GM12864 (cell line): Measurements from ENCODE around the gene KIAA1217.

Experiments
- DNase-seq: peaks from one replicate; pipeline ENCODE4 v3.0.0-alpha.2; 2011; ENCODE audit warnings: low read depth
- H3K4me3 ChIP-seq: 2 replicates; pipeline ENCODE4 v1.5.1; 2011; ENCODE audit warnings: mild to moderate bottlenecking, low read depth, low read length, control low read depth
- CTCF ChIP-seq: IDR thresholded peaks from 2 replicates; pipeline ENCODE4 v1.5.1; 2011; ENCODE audit warnings: low read depth, mild to moderate bottlenecking, moderate library complexity, low read length, control low read depth, inconsistent platforms; ENCODE audit errors: missing control alignments

Gene KIAA1217

GRCh38 chr10:24229909-24230308, 21.0 kb downstream of the KIAA1217 start:
- no peak overlapping the region for H3K4me3 ChIP-seq
- DNase-seq = no peak
- TF ChIP-seq CTCF = no peak

GRCh38 chr10:24231200-24231599, 22.3 kb downstream of the KIAA1217 start:
- no peak overlapping the region for H3K4me3 ChIP-seq
- no peak for TF ChIP-seq CTCF
- DNase-seq = no peak

- DNase-seq = no peak
- TF ChIP-seq CTCF = no peak
- no peak overlapping the region for H3K4me3 ChIP-seq
Observed at GRCh38 chr10:24234784-24235183, 25.8 kb downstream of the KIAA1217 start.

- no peak for DNase-seq
- TF ChIP-seq CTCF = no peak
- no peak overlapping the region for H3K4me3 ChIP-seq
Observed at GRCh38 chr10:24235471-24235870, 26.5 kb downstream of the KIAA1217 start.

GRCh38 chr10:24237801-24238395, 29.0 kb downstream of the KIAA1217 start:
- no peak for TF ChIP-seq CTCF
- no peak for DNase-seq
- no peak overlapping the region for H3K4me3 ChIP-seq

GRCh38 chr10:24238519-24239247, 29.7 kb downstream of the KIAA1217 start:
- no peak for TF ChIP-seq CTCF
- no peak for DNase-seq
- no peak overlapping the region for H3K4me3 ChIP-seq
